ENCODE results near the gene C1QL1.

Gene C1QL1

GRCh38 chr17:44966348-44967025 is 1.6 kb downstream of the C1QL1 start:
- H3K9ac ChIP-seq (ENCODE audit: low read length), result no peak overlapping the region
- H3K27me3 ChIP-seq (ENCODE audit: low read depth, low read length), result no peaks in the 10 kb centered on the region
- H2AFZ ChIP-seq (ENCODE audit: low read depth, low read length), result no peak overlapping the region
- no peaks in the 10 kb centered on the region for H3K36me3 ChIP-seq (replicated peaks; ENCODE audit: low read depth, low read length)
- no peaks in the 10 kb centered on the region for H3K9me3 ChIP-seq (ENCODE audit: insufficient read depth, low read length)
- no peaks in the 10 kb centered on the region for H3K4me1 ChIP-seq (ENCODE audit: low read length)
- H3K4me2 ChIP-seq (ENCODE audit: low read length), result no peak overlapping the region
- no peak overlapping the region for H3K4me3 ChIP-seq (ENCODE audit: low read length)
- no peaks in the 10 kb centered on the region for H3K79me2 ChIP-seq (ENCODE audit: low read length)
- no peaks in the 10 kb centered on the region for H4K20me1 ChIP-seq (ENCODE audit: insufficient read depth, low read length)
- H3K27ac ChIP-seq (ENCODE audit: low read length), result no peak overlapping the region
- no peak for TF ChIP-seq EZH2phosphoT487 (IDR thresholded peaks at IDR 0.05; ENCODE audit: low read depth)
- TF ChIP-seq CTCF (IDR thresholded peaks at IDR 0.05; ENCODE audit: low read depth, low read length), result no peak

GRCh38 chr17:44965481-44966234 is 2.4 kb downstream of the C1QL1 start:
- no peaks in the 10 kb centered on the region for H3K4me1 ChIP-seq (ENCODE audit: low read length)
- H2AFZ ChIP-seq (ENCODE audit: low read depth, low read length), result no peak overlapping the region
- no peak overlapping the region for H3K4me2 ChIP-seq (ENCODE audit: low read length)
- no peaks in the 10 kb centered on the region for H3K27me3 ChIP-seq (ENCODE audit: low read depth, low read length)
- H3K79me2 ChIP-seq (ENCODE audit: low read length), result no peaks in the 10 kb centered on the region
- TF ChIP-seq EZH2phosphoT487 (IDR thresholded peaks at IDR 0.05; ENCODE audit: low read depth) (no peak), CTCF (IDR thresholded peaks at IDR 0.05; ENCODE audit: low read depth, low read length) (no peak)
- H4K20me1 ChIP-seq (ENCODE audit: insufficient read depth, low read length), result no peaks in the 10 kb centered on the region
- H3K9me3 ChIP-seq (ENCODE audit: insufficient read depth, low read length), result no peaks in the 10 kb centered on the region
- no peaks in the 10 kb centered on the region for H3K36me3 ChIP-seq (replicated peaks; ENCODE audit: low read depth, low read length)
- H3K4me3 ChIP-seq (ENCODE audit: low read length), result no peak overlapping the region
- no peak overlapping the region for H3K9ac ChIP-seq (ENCODE audit: low read length)
- no peak overlapping the region for H3K27ac ChIP-seq (ENCODE audit: low read length)

- no peaks in the 10 kb centered on the region for H3K27me3 ChIP-seq (ENCODE audit: low read depth, low read length)
- H3K4me3 ChIP-seq (ENCODE audit: low read length), result no peak overlapping the region
- no peak for TF ChIP-seq EZH2phosphoT487 (IDR thresholded peaks at IDR 0.05; ENCODE audit: low read depth)
- no peak for TF ChIP-seq CTCF (IDR thresholded peaks at IDR 0.05; ENCODE audit: low read depth, low read length)
Observed at GRCh38 chr17:44961921-44962350, 6.2 kb downstream of the C1QL1 start.

GRCh38 chr17:44960691-44961090 is 7.4 kb downstream of the C1QL1 start:
- Histone ChIP-seq H2AFZ (ENCODE audit: low read depth, low read length) (no peak overlapping the region), H3K4me2 (ENCODE audit: low read length) (no peak overlapping the region)

More at GRCh38 chr17:44961921-44962350, 6.2 kb downstream of the C1QL1 start:
- Histone ChIP-seq H3K4me1 (ENCODE audit: low read length) (no peaks in the 10 kb centered on the region), H3K27ac (ENCODE audit: low read length) (no peak overlapping the region), H4K20me1 (ENCODE audit: insufficient read depth, low read length) (no peaks in the 10 kb centered on the region), H2AFZ (ENCODE audit: low read depth, low read length) (no peak overlapping the region), H3K4me2 (ENCODE audit: low read length) (no peak overlapping the region), H3K9ac (ENCODE audit: low read length) (no peak overlapping the region), H3K9me3 (ENCODE audit: insufficient read depth, low read length) (no peaks in the 10 kb centered on the region), H3K36me3 (replicated peaks; ENCODE audit: low read depth, low read length) (no peaks in the 10 kb centered on the region), H3K79me2 (ENCODE audit: low read length) (no peaks in the 10 kb centered on the region)

More at GRCh38 chr17:44960691-44961090, 7.4 kb downstream of the C1QL1 start:
- no peak overlapping the region for H3K27ac ChIP-seq (ENCODE audit: low read length)
- H3K79me2 ChIP-seq (ENCODE audit: low read length), result no peaks in the 10 kb centered on the region
- no peaks in the 10 kb centered on the region for H3K4me1 ChIP-seq (ENCODE audit: low read length)
- no peaks in the 10 kb centered on the region for H3K9me3 ChIP-seq (ENCODE audit: insufficient read depth, low read length)
- H3K36me3 ChIP-seq (replicated peaks; ENCODE audit: low read depth, low read length), result no peaks in the 10 kb centered on the region
- TF ChIP-seq CTCF (IDR thresholded peaks at IDR 0.05; ENCODE audit: low read depth, low read length), result no peak
- TF ChIP-seq EZH2phosphoT487 (IDR thresholded peaks at IDR 0.05; ENCODE audit: low read depth), result no peak
- no peak overlapping the region for H3K9ac ChIP-seq (ENCODE audit: low read length)
- no peak overlapping the region for H3K4me3 ChIP-seq (ENCODE audit: low read length)
- H3K27me3 ChIP-seq (ENCODE audit: low read depth, low read length), result peaks cover 2% of the 10 kb centered on the region; the same call in 1 of the 2 replicates
- H4K20me1 ChIP-seq (ENCODE audit: insufficient read depth, low read length), result no peaks in the 10 kb centered on the region
